Kidney (tissue), 14 donors: ENCODE measurements around the gene ANKDD1B. TPM values are rescaled to one million over a fixed set of nuclear protein-coding genes. Genes with fewer than 3 reads are reported as not detected.

Experiments used
- DNase-seq, 5 donors: peaks; one replicate each; pipeline ENCODE4 v3.0.0-alpha.2; 2013 to 2020
- FAIRE-seq: peaks from 2 replicates; lab custom pipeline; 2012; peaks lifted over from hg19 to GRCh38; lab: Jason Lieb, UNC
- H3K27ac ChIP-seq, 2 donors: one replicate each; pipeline ENCODE4 v1.7.0; 2013; ENCODE audit warnings: low read depth in 2 of 2, low read length in 2 of 2, inconsistent platforms in 1 of 2
- H3K27me3 ChIP-seq: one replicate; pipeline ENCODE4 v1.7.1; 2013; ENCODE audit warnings: low read length, inconsistent platforms; ENCODE audit not compliant: control insufficient read depth, insufficient read depth
- H3K36me3 ChIP-seq, 3 donors: one replicate each; pipeline versions ENCODE4 v1.7.0 to v1.7.1; 2013; ENCODE audit warnings: low read length in 3 of 3, control low read depth in 1 of 3, inconsistent platforms in 1 of 3; ENCODE audit not compliant: insufficient read depth in 3 of 3, control insufficient read depth in 2 of 3
- H3K4me1 ChIP-seq, 3 donors: one replicate each; pipeline versions ENCODE4 v1.7.0 to v1.7.1; 2013; ENCODE audit warnings: low read length in 3 of 3, inconsistent platforms in 1 of 3, low read depth in 1 of 3; ENCODE audit not compliant: control insufficient read depth in 2 of 3, insufficient read depth in 2 of 3
- H3K4me3 ChIP-seq, 3 donors: one replicate each; pipeline versions ENCODE4 v1.7.0 to v1.8.1; 2013; ENCODE audit warnings: low read length in 3 of 3, control low read depth in 1 of 3, inconsistent platforms in 1 of 3
- H3K9ac ChIP-seq, 3 donors: one replicate each; pipeline versions ENCODE4 v1.7.0 to v1.7.1; 2013; ENCODE audit warnings: low read length in 3 of 3, control low read depth in 1 of 3, inconsistent platforms in 1 of 3
- H3K9me3 ChIP-seq, 3 donors: one replicate each; pipeline versions ENCODE4 v1.7.0 to v1.7.1; 2013; ENCODE audit warnings: low read length in 3 of 3, control low read depth in 1 of 3, inconsistent platforms in 1 of 3; ENCODE audit not compliant: control insufficient read depth in 2 of 3, insufficient read depth in 1 of 3
- CTCF ChIP-seq: IDR thresholded peaks from 3 replicates; pipeline ENCODE4 v1.5.1; 2012; ENCODE audit warnings: mild to moderate bottlenecking, moderate library complexity, borderline replicate concordance; ENCODE audit not compliant: insufficient read depth; ENCODE audit errors: extremely low read depth
- intact Hi-C: fragments of 100-400 bp; cut with DNase I; formaldehyde crosslinking; loops from one replicate; pipeline ENCODE4 v1.11.1; 2022
- polyA plus RNA-seq: library from polyadenylated mRNA; stranded (reverse); fragments of 350-450 nt; fragmentation: Illumina TruSeq; extraction: RNeasy Lipid Tissue Mini Kit (QIAGEN cat#74804); gene quantifications from one replicate; pipeline ENCODE4 v1.2.3, GENCODE V29; 2014; ENCODE audit warnings: low read depth, low replicate concordance; ENCODE audit not compliant: insufficient read depth
- total RNA-seq: library from RNA; stranded (reverse); fragmentation: NEBNext Ultra II Directional; extraction: Animal tissue kit (Norgen Biotek cat#: 25700); gene quantifications from one replicate; pipeline ENCODE4 v1.2.1, GENCODE V29; 2021
- donor health status: control.
- donor health status: control.
- donor health status: control.
- donor health status: control.
- donor health status: control.
- donor health status: DM: yes; HTN: yes; CAD: no.
- donor health status: Normal renal cell carcinoma (clear cell type).

Gene ANKDD1B
- total and polyA plus RNA-seq, 2 donors from 2014 or later: 2.3 to 3.1 TPM

GRCh38 chr5:75651575-75652238 is 40.5 kb downstream of the ANKDD1B start:
- Histone ChIP-seq H3K9ac (no peak overlapping the region), H3K27me3 (no peaks in the 10 kb centered on the region), H3K4me3 (no peak overlapping the region), H3K36me3 (no peaks in the 10 kb centered on the region), H3K27ac (no peak overlapping the region), H3K9me3 (no peaks in the 10 kb centered on the region), H3K4me1 (peaks cover 0 to 2% (median 0%) of the 10 kb centered on the region in 3 donors)
- no peak for FAIRE-seq
- intact Hi-C loops: no loop called here
- no peak for TF ChIP-seq CTCF
- no peak for DNase-seq

GRCh38 chr5:75653521-75653920 is 42.3 kb downstream of the ANKDD1B start:
- H3K9me3 ChIP-seq: no peaks in the 10 kb centered on the region
- H3K27me3 ChIP-seq: no peaks in the 10 kb centered on the region
- no peak overlapping the region for H3K27ac ChIP-seq
- H3K9ac ChIP-seq: no peak overlapping the region
- peak in 1 of 5 donors; percentile 68 for DNase-seq
- peaks cover 0 to 2% (median 0%) of the 10 kb centered on the region in 3 donors for H3K4me1 ChIP-seq
- no peak for TF ChIP-seq CTCF
- no peak overlapping the region for H3K4me3 ChIP-seq
- intact Hi-C loops: no loop called here
- H3K36me3 ChIP-seq: no peaks in the 10 kb centered on the region
- no peak for FAIRE-seq

- Histone ChIP-seq H3K9me3 (no peaks in the 10 kb centered on the region), H3K36me3 (no peaks in the 10 kb centered on the region), H3K4me3 (no peak overlapping the region), H3K27me3 (no peaks in the 10 kb centered on the region), H3K27ac (no peak overlapping the region), H3K4me1 (peaks cover 0 to 2% (median 0%) of the 10 kb centered on the region in 3 donors), H3K9ac (no peak overlapping the region)
- no peak for FAIRE-seq
- TF ChIP-seq CTCF: no peak
- DNase-seq: no peak
- intact Hi-C loops: no loop called here
Measured at GRCh38 chr5:75654693-75655295, 43.5 kb downstream of the ANKDD1B start.
